ENCODE results near the gene DEGS2. TPM values are rescaled to one million over a fixed set of nuclear protein-coding genes. Genes with fewer than 3 reads are reported as not detected.

Gene DEGS2
- total RNA-seq, 1 experiment from 2014 or later: 1.8 TPM

GRCh38 chr14:100144645-100144995 lies 14.8 kb downstream of the DEGS2 start (continued):
- TF ChIP-seq POLR2AphosphoS5 (IDR thresholded peaks at IDR 0.05; ENCODE audit: low read depth, low read length): no peak
- TF ChIP-seq SP1 (IDR thresholded peaks at IDR 0.05; ENCODE audit: low read depth): no peak
- no peak for TF ChIP-seq FOSL1 (IDR thresholded peaks at IDR 0.05; ENCODE audit: low read depth)
- no peak for TF ChIP-seq ATF3 (IDR thresholded peaks at IDR 0.05)
- TF ChIP-seq CBX3 (IDR thresholded peaks at IDR 0.05; ENCODE audit: low read depth): no peak
- TF ChIP-seq EZH2 (IDR thresholded peaks at IDR 0.05): no peak
- TF ChIP-seq TCF7L2 (IDR thresholded peaks at IDR 0.05; ENCODE audit: borderline replicate concordance, extremely low read depth, insufficient read depth, insufficient read length): no peak
- no peak for TF ChIP-seq YY1 (IDR thresholded peaks at IDR 0.05; ENCODE audit: extremely low read depth, insufficient replicate concordance, low read depth, low read length)
- no peak for TF ChIP-seq MAX (IDR thresholded peaks at IDR 0.05)

- POLR2A ChIA-PET: no interaction called here
- H3K9me3 ChIP-seq (ENCODE audit: control insufficient read depth in 1 of 2, insufficient read depth in 1 of 2, low read depth in 1 of 2, low read length in 2 of 2): no peaks in the 10 kb centered on the region
- H4K20me1 ChIP-seq (ENCODE audit: insufficient read depth): no peaks in the 10 kb centered on the region
- DNase-seq (ENCODE audit: low read depth, low spot score) (no peak), ATAC-seq (no peak)
- no peaks in the 10 kb centered on the region for H3K27me3 ChIP-seq (ENCODE audit: insufficient read depth, low read length)
- H3K9me2 ChIP-seq (ENCODE audit: insufficient read depth): no peaks in the 10 kb centered on the region
- peaks cover 7 to 11% of the 10 kb centered on the region in 2 experiments; a peak in 3 of 4 replicates for H3K4me1 ChIP-seq (ENCODE audit: control insufficient read depth in 1 of 2, insufficient read depth in 2 of 2, low read length in 2 of 2)
- no peak overlapping the region for H3K4me2 ChIP-seq (ENCODE audit: low read length)
- no peak overlapping the region for H3K27ac ChIP-seq (ENCODE audit: low read depth, low read length)
- BruUV-seq (replicated peaks): no TSS peak
- no peaks in the 10 kb centered on the region for H3K79me2 ChIP-seq (ENCODE audit: insufficient read depth, low read length)
- CTCF ChIA-PET: no interaction called here
- no peak overlapping the region for H2AFZ ChIP-seq (ENCODE audit: low read depth, low read length, poor library complexity, severe bottlenecking)
- H3K36me3 ChIP-seq (ENCODE audit: control insufficient read depth in 1 of 2, insufficient read depth in 2 of 2, low read length in 2 of 2): no peaks in the 10 kb centered on the region
- RAD21 ChIA-PET (ENCODE audit: low non-redundant PET in 1 of 2, low total read pairs in 2 of 2, uncharacterized antibody in 2 of 2, unreplicated experiment in 2 of 2): no interaction called here
- no peak for TF ChIP-seq CBX3 (IDR thresholded peaks at IDR 0.05; ENCODE audit: low read depth)
- TF ChIP-seq FOSL1 (IDR thresholded peaks at IDR 0.05; ENCODE audit: low read depth): no peak
- no peak for TF ChIP-seq SP1 (IDR thresholded peaks at IDR 0.05; ENCODE audit: low read depth)
- TF ChIP-seq JUND (IDR thresholded peaks at IDR 0.05): no peak
- no peak for TF ChIP-seq EZH2 (IDR thresholded peaks at IDR 0.05)
- no peak for TF ChIP-seq POLR2AphosphoS5 (IDR thresholded peaks at IDR 0.05; ENCODE audit: low read depth, low read length)
- no peak for TF ChIP-seq TCF7L2 (IDR thresholded peaks at IDR 0.05; ENCODE audit: borderline replicate concordance, extremely low read depth, insufficient read depth, insufficient read length)
- TF ChIP-seq CEBPB (IDR thresholded peaks at IDR 0.05; ENCODE audit: low read depth): no peak
- no peak overlapping the region for H3K4me3 ChIP-seq (replicated peaks in 1 of 2; ENCODE audit: low read depth in 1 of 2, low read length in 2 of 2)
- intact Hi-C loops (cut with micrococcal nuclease): no loop called here
- no peak overlapping the region for H3K9ac ChIP-seq (ENCODE audit: low read length)
These were observed 15.5 kb downstream of the DEGS2 start for GRCh38 chr14:100143934-100144333.
